ENCODE data around the gene CDC42. TPM values are rescaled to one million over a fixed set of nuclear protein-coding genes. Genes with fewer than 3 reads are reported as not detected.

The CDC42 gene
- total RNA-seq, 1 donor from 2014 or later = 71.5 TPM

DNA sequence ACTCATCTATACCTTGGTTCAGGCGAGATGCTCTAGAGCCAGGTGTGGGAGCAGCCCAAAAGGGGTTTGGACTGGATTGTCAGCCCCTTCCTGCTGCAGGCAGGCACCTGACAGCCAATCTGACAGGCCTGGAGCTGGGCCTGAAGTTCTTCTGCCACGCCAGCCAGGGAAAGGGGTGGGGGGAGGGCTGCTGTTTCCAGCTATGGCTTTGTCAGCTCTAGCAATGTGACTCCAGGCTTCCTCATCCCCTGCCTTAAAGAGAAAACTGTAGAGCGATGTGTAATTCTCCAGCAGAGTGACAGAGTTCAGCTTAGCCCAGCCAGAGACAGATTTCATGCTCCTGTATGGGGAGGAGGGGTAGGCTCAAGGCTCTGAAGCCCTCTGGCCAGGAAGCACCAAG lies 60.0 kb downstream of the CDC42 start:
- Histone ChIP-seq H3K4me1 (ENCODE audit: control insufficient read depth in 3 of 3, insufficient read depth in 3 of 3, low read length in 3 of 3) (peaks cover 17 to 55% (median 32%) of the 10 kb centered on the region in 3 donors), H3K36me3 (ENCODE audit: control insufficient read depth in 3 of 3, insufficient read depth in 3 of 3, low read length in 3 of 3) (peaks cover 0 to 23% (median 23%) of the 10 kb centered on the region in 3 donors), H3K27ac (ENCODE audit: low read depth, low read length) (no peak overlapping the region), H3K27me3 (ENCODE audit: control insufficient read depth in 3 of 3, insufficient read depth in 3 of 3, low read length in 3 of 3) (no peaks in the 10 kb centered on the region), H3K9ac (ENCODE audit: low read depth in 1 of 3, low read length in 3 of 3) (peak overlapping the region in 1 of 3 donors; percentile 13), H3K9me3 (ENCODE audit: control insufficient read depth in 3 of 3, low read length in 3 of 3) (no peaks in the 10 kb centered on the region), H3K4me3 (ENCODE audit: low read length in 3 of 3) (no peak overlapping the region)

DNA sequence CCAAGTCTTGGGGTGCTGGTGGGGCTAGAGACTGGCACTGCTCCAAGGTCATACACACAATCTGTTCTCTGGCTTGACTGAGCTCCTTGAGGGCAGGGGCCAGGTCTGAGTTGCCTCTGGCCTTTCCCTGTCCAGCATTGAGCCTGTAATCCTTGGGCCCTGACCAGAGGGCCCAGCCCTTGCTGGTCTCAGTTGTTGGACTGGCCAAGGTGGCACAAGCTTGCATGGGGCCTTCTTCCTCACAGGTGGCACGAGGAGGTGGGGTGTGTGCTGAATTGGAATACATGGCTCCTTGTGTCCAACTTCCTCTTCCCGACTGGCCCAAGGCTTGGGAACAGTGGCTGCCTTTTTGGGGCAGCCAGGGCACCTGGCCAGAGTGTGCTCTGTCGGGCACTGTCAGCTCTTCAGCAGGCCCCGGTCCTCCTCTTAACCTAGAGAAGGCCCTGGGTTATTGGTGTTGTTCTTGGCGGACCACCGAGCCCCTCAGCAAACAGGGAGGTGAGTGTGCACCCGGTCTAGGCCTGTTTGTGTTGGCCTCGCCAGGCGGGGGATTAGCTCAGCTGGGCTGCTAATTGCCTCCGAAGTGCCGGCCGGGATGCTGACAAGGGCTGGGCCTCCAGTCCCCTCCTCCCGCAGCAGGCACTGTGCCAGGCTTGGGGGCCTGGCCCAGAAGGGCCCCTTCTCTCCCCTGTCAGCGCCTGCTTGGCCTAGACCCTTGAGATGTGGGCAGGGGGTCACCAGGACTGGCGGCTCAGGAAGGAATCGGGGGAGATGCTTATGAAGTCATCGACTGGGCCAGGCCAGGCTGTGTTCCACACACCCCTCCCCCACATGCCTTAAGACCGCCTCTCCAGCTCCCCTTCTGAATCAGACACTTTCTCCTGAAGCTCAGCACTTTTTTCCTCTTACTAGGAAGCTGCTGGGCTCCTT lies 61.8 kb downstream of the CDC42 start:
- peak overlapping the region in 1 of 3 donors; percentile 45 for H3K9ac ChIP-seq (ENCODE audit: low read depth in 1 of 3, low read length in 3 of 3)
- no peaks in the 10 kb centered on the region for H3K27me3 ChIP-seq (ENCODE audit: control insufficient read depth in 3 of 3, insufficient read depth in 3 of 3, low read length in 3 of 3)
- peaks cover 17 to 56% (median 28%) of the 10 kb centered on the region in 3 donors for H3K4me1 ChIP-seq (ENCODE audit: control insufficient read depth in 3 of 3, insufficient read depth in 3 of 3, low read length in 3 of 3)
- no peak overlapping the region for H3K4me3 ChIP-seq (ENCODE audit: low read length in 3 of 3)
- no peak overlapping the region for H3K27ac ChIP-seq (ENCODE audit: low read depth, low read length)
- no peaks in the 10 kb centered on the region for H3K9me3 ChIP-seq (ENCODE audit: control insufficient read depth in 3 of 3, low read length in 3 of 3)
- peaks cover 8 to 26% (median 21%) of the 10 kb centered on the region in 3 donors for H3K36me3 ChIP-seq (ENCODE audit: control insufficient read depth in 3 of 3, insufficient read depth in 3 of 3, low read length in 3 of 3)

DNA sequence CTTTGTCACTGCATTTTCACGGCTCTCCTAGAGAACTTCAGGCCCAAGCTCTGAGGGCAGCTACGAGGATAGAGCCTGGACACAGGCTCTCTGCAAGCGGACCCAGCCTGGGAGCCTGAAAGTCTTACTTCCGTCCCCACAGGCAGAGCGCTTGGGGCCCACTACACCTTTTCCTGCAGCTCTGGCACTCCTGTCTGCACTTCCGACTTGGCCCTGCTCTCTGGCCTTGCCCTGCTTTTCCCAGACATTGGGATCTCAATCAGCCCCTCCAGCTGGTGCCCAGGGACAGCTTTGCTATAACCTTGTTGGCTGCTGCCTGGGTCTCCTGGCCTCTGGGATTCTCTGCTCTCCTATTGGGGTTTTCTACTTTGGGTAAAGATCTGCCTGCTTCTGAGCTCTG lies 62.8 kb downstream of the CDC42 start:
- Histone ChIP-seq H3K27me3 (ENCODE audit: control insufficient read depth in 3 of 3, insufficient read depth in 3 of 3, low read length in 3 of 3) (no peaks in the 10 kb centered on the region), H3K4me1 (ENCODE audit: control insufficient read depth in 3 of 3, insufficient read depth in 3 of 3, low read length in 3 of 3) (peaks cover 17 to 56% (median 28%) of the 10 kb centered on the region in 3 donors), H3K27ac (ENCODE audit: low read depth, low read length) (no peak overlapping the region), H3K9me3 (ENCODE audit: control insufficient read depth in 3 of 3, low read length in 3 of 3) (no peaks in the 10 kb centered on the region), H3K9ac (ENCODE audit: low read depth in 1 of 3, low read length in 3 of 3) (peak overlapping the region in 1 of 3 donors; percentile 33), H3K36me3 (ENCODE audit: control insufficient read depth in 3 of 3, insufficient read depth in 3 of 3, low read length in 3 of 3) (peaks cover 15 to 30% (median 26%) of the 10 kb centered on the region in 3 donors), H3K4me3 (ENCODE audit: low read length in 3 of 3) (no peak overlapping the region)

DNA sequence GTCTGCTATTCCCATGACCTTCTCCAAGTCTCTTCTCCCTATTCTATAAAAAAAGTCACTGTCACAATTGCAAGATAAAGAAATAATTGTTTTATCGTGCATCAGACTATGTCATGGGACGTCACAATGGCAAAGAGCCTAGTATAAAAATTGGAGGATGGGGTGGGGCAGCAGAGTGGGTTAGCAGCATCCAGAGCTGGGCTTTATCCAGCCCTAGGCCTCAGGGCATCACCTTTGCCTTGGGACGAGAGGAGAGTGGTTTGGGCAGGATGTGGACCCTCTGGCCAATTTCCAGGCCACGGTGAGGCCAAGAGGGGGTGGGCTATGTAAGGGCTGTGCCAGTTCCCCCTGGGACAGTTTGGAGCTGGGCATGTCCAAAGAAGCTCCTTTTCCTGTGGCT lies 64.7 kb downstream of the CDC42 start:
- Histone ChIP-seq H3K27ac (ENCODE audit: low read depth, low read length) (no peak overlapping the region), H3K9me3 (ENCODE audit: control insufficient read depth in 3 of 3, low read length in 3 of 3) (no peaks in the 10 kb centered on the region), H3K4me1 (ENCODE audit: control insufficient read depth in 3 of 3, insufficient read depth in 3 of 3, low read length in 3 of 3) (peaks cover 17 to 44% (median 20%) of the 10 kb centered on the region in 3 donors), H3K36me3 (ENCODE audit: control insufficient read depth in 3 of 3, insufficient read depth in 3 of 3, low read length in 3 of 3) (peaks cover 24 to 30% (median 24%) of the 10 kb centered on the region in 3 donors), H3K27me3 (ENCODE audit: control insufficient read depth in 3 of 3, insufficient read depth in 3 of 3, low read length in 3 of 3) (no peaks in the 10 kb centered on the region), H3K4me3 (ENCODE audit: low read length in 3 of 3) (no peak overlapping the region), H3K9ac (ENCODE audit: low read depth in 1 of 3, low read length in 3 of 3) (peak overlapping the region in 1 of 3 donors; percentile 25)

DNA sequence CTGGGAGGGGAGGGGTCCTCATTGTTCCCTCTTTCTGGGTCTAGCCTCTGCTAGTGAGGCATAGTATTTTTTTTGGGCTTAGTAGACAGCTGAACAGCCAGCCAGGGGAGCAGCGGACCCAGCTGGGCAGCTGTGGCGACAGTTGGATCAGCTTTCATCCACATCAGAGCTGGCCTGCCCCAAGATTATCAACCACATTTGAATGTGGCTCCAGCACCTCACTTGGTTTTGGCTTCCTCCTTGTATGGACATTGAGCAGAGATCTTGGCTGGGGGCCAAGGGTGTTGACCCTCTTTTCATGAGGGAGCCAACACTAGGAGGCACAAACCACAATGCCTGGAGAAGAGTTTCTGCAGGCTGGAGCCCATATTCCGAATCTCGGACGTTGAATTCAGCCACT lies 65.3 kb downstream of the CDC42 start:
- no peaks in the 10 kb centered on the region for H3K27me3 ChIP-seq (ENCODE audit: control insufficient read depth in 3 of 3, insufficient read depth in 3 of 3, low read length in 3 of 3)
- H3K4me1 ChIP-seq (ENCODE audit: control insufficient read depth in 3 of 3, insufficient read depth in 3 of 3, low read length in 3 of 3) = peaks cover 17 to 38% (median 17%) of the 10 kb centered on the region in 3 donors
- no peak overlapping the region for H3K4me3 ChIP-seq (ENCODE audit: low read length in 3 of 3)
- no peaks in the 10 kb centered on the region for H3K9me3 ChIP-seq (ENCODE audit: control insufficient read depth in 3 of 3, low read length in 3 of 3)
- H3K36me3 ChIP-seq (ENCODE audit: control insufficient read depth in 3 of 3, insufficient read depth in 3 of 3, low read length in 3 of 3) = peaks cover 18 to 29% (median 24%) of the 10 kb centered on the region in 3 donors
- H3K9ac ChIP-seq (ENCODE audit: low read depth in 1 of 3, low read length in 3 of 3) = no peak overlapping the region
- no peak overlapping the region for H3K27ac ChIP-seq (ENCODE audit: low read depth, low read length)

DNA sequence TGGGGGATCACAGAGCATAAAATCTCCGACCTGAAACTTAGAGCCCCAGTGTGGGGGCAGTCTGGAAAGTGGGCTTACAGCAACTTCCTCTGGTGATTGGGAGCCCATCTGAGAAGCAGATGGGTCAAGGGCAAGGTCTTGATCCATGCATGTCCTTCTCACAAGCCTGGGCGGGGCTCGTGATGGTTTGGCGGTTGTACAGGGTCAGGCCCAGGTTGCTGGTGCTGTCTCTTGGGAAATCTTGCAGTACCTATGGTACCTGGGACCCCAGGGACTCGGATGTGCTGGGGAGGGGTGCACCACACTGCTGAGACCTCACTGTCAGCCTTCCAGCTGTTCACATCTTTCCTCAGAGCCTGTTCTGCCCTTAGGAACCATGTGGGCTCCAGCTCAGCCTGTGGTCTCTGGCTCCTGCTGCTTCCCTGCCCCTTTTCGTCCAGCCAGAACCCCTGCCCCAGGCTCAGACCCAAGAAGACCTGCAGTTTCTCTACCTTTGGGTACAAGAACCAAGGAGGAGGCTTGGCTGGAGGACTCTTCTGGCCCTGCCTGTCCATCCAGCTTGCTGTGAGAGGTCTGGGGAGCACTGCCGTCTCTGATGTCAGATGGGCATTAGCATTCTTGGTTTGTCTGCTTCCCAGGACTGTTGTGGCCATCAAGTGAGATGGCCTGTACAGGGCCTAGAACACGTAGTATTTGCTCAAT lies 65.9 kb downstream of the CDC42 start:
- Histone ChIP-seq H3K27me3 (ENCODE audit: control insufficient read depth in 3 of 3, insufficient read depth in 3 of 3, low read length in 3 of 3) (no peaks in the 10 kb centered on the region), H3K36me3 (ENCODE audit: control insufficient read depth in 3 of 3, insufficient read depth in 3 of 3, low read length in 3 of 3) (peaks cover 18 to 29% (median 24%) of the 10 kb centered on the region in 3 donors), H3K4me1 (ENCODE audit: control insufficient read depth in 3 of 3, insufficient read depth in 3 of 3, low read length in 3 of 3) (peaks cover 17 to 35% (median 17%) of the 10 kb centered on the region in 3 donors), H3K9ac (ENCODE audit: low read depth in 1 of 3, low read length in 3 of 3) (no peak overlapping the region), H3K4me3 (ENCODE audit: low read length in 3 of 3) (no peak overlapping the region), H3K27ac (ENCODE audit: low read depth, low read length) (no peak overlapping the region), H3K9me3 (ENCODE audit: control insufficient read depth in 3 of 3, low read length in 3 of 3) (no peaks in the 10 kb centered on the region)

DNA sequence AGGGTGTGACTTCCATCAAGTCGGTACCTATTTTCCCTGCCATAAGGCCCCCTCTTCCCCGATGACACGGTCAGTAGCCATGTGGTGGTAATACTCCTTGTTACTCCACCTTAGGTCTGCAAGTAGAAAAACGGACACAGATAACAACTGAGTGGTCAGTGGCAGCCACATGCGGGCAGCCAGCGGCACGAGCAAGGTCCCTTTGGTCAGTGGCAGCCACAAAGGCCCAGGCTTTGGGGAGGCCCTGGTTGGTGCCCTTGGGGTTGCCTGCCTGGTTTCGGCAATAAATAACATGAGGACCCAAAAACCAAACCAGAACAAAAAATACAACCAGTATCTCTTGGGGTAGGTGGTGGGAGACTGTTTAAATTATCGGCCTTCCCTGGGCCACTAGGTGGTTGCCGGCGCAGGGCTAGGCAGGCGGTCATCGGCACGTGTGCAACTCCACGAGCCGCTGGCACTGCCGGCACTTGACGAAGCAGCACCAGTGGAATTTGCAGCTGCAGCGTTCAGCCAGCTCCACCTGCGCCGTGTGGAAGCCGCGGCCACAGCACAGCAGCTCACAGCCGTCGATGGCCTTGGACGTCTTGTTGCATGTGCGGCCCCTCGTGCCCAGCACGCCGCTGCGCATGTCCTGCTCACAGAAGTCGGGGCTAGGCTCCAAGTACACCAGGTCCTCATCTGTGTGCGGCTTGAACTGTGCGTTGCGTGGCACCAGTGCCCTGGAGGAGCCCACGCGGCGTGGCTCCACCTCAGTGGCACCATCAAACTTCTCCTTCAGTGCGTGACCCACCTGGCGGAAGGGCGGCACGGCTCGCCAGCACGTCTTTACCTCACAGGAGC lies 67.3 kb downstream of the CDC42 start:
- Histone ChIP-seq H3K4me1 (ENCODE audit: control insufficient read depth in 3 of 3, insufficient read depth in 3 of 3, low read length in 3 of 3) (peaks cover 7 to 28% (median 9%) of the 10 kb centered on the region in 3 donors), H3K9ac (ENCODE audit: low read depth in 1 of 3, low read length in 3 of 3) (no peak overlapping the region), H3K4me3 (ENCODE audit: low read length in 3 of 3) (no peak overlapping the region), H3K36me3 (ENCODE audit: control insufficient read depth in 3 of 3, insufficient read depth in 3 of 3, low read length in 3 of 3) (peaks cover 17 to 24% (median 24%) of the 10 kb centered on the region in 3 donors), H3K27ac (ENCODE audit: low read depth, low read length) (no peak overlapping the region), H3K27me3 (ENCODE audit: control insufficient read depth in 3 of 3, insufficient read depth in 3 of 3, low read length in 3 of 3) (no peaks in the 10 kb centered on the region), H3K9me3 (ENCODE audit: control insufficient read depth in 3 of 3, low read length in 3 of 3) (no peaks in the 10 kb centered on the region)

DNA sequence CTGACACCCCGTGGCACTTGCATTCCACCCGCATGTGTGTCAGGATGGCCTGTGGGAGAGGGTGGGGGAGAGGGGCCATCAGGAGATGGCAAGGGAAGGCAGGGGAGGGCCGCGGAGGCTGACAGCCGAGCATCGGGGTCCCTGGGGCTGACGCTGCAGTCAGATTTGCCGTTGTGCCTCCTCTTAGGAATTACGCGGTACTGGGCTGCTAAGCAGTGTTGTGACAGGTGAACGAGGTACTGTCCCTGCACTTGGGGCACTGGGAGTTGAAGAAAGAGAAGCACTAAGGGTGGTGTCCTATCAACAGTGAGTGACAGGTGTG lies 67.9 kb downstream of the CDC42 start:
- Histone ChIP-seq H3K9ac (ENCODE audit: low read depth in 1 of 3, low read length in 3 of 3) (no peak overlapping the region), H3K36me3 (ENCODE audit: control insufficient read depth in 3 of 3, insufficient read depth in 3 of 3, low read length in 3 of 3) (peaks cover 17 to 24% (median 19%) of the 10 kb centered on the region in 3 donors), H3K4me1 (ENCODE audit: control insufficient read depth in 3 of 3, insufficient read depth in 3 of 3, low read length in 3 of 3) (peaks cover 2 to 23% (median 3%) of the 10 kb centered on the region in 3 donors), H3K27ac (ENCODE audit: low read depth, low read length) (no peak overlapping the region), H3K4me3 (ENCODE audit: low read length in 3 of 3) (no peak overlapping the region), H3K27me3 (ENCODE audit: control insufficient read depth in 3 of 3, insufficient read depth in 3 of 3, low read length in 3 of 3) (no peaks in the 10 kb centered on the region), H3K9me3 (ENCODE audit: control insufficient read depth in 3 of 3, low read length in 3 of 3) (no peaks in the 10 kb centered on the region)

DNA sequence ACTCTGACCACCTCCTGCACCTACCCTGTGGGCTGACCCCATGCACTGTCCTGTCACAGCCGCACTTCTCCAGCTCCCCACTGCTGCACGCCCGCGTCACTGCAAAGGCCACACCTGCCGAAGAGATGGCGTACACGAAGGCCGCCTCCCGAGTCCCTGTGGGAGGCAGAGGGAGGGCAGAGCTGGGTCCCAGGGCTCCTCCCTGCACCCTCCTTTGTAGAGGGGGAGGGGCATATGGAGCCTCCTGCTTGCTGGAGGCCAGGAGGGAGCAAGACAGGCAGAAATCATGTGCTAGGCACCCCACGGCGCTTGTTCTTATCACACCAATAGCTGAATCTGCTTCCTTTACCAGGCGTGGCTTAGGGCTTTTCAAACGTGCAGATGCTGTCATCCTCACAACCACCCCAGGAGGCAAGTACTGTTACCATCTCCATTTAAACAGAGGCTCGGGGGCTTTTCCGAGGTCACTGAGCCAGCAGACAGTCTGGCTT lies 69.0 kb downstream of the CDC42 start:
- Histone ChIP-seq H3K9me3 (ENCODE audit: control insufficient read depth in 3 of 3, low read length in 3 of 3) (no peaks in the 10 kb centered on the region), H3K4me3 (ENCODE audit: low read length in 3 of 3) (no peak overlapping the region)

More for the DNA sequence above, 69.0 kb downstream of the CDC42 start:
- Histone ChIP-seq H3K4me1 (ENCODE audit: control insufficient read depth in 3 of 3, insufficient read depth in 3 of 3, low read length in 3 of 3) (peaks cover 0 to 20% (median 3%) of the 10 kb centered on the region in 3 donors), H3K9ac (ENCODE audit: low read depth in 1 of 3, low read length in 3 of 3) (no peak overlapping the region), H3K27ac (ENCODE audit: low read depth, low read length) (no peak overlapping the region), H3K27me3 (ENCODE audit: control insufficient read depth in 3 of 3, insufficient read depth in 3 of 3, low read length in 3 of 3) (no peaks in the 10 kb centered on the region), H3K36me3 (ENCODE audit: control insufficient read depth in 3 of 3, insufficient read depth in 3 of 3, low read length in 3 of 3) (peaks cover 17 to 24% (median 19%) of the 10 kb centered on the region in 3 donors)
